Measurements from ENCODE around the gene WWP2. TPM values are rescaled to one million over a fixed set of nuclear protein-coding genes. Genes with fewer than 3 reads are reported as not detected.
"Not testable (repeated sequence)": the region's sequence is repeated elsewhere in the genome, so short reads cannot be mapped to it uniquely, and the experiment has no call there.

The WWP2 gene
- total RNA-seq, 1 experiment from 2014 or later, result 47.5 TPM

- TF ChIP-seq CTCF (IDR thresholded peaks at IDR 0.05; ENCODE audit: unreplicated experiment), result no peak
- Mint-ChIP-seq H3K9me3 (ENCODE audit: low read depth, unreplicated experiment) (no peaks in the 10 kb centered on the region), H3K27me3 (ENCODE audit: unreplicated experiment) (no peaks in the 10 kb centered on the region), H3K36me3 (ENCODE audit: insufficient read depth, unreplicated experiment) (peaks cover 23% of the 10 kb centered on the region), H3K27ac (ENCODE audit: unreplicated experiment) (no peak overlapping the region), H3K4me1 (ENCODE audit: low read depth, unreplicated experiment) (no peaks in the 10 kb centered on the region), H3K4me3 (ENCODE audit: low read depth, unreplicated experiment) (no peak overlapping the region)
- intact Hi-C loops (cut with micrococcal nuclease; ENCODE audit: unreplicated experiment), result no loop called here
- DNase-seq, result no peak
- CTCF ChIA-PET, result interaction anchor here (1.2 kb wide), 1 partner anchor 11 kb away, joined by 3 read pairs; no protein-coding TSS in a partner anchor
- BruUV-seq (replicated peaks), result no TSS peak
Measured at GRCh38 chr16:69941251-69942098, 179.3 kb downstream of the WWP2 start.

GRCh38 chr16:69942099-69942491 is 180.0 kb downstream of the WWP2 start:
- Mint-ChIP-seq H3K4me1 (ENCODE audit: low read depth, unreplicated experiment) (no peaks in the 10 kb centered on the region), H3K36me3 (ENCODE audit: insufficient read depth, unreplicated experiment) (peaks cover 23% of the 10 kb centered on the region), H3K9me3 (ENCODE audit: low read depth, unreplicated experiment) (no peaks in the 10 kb centered on the region), H3K27ac (ENCODE audit: unreplicated experiment) (no peak overlapping the region), H3K27me3 (ENCODE audit: unreplicated experiment) (no peaks in the 10 kb centered on the region), H3K4me3 (ENCODE audit: low read depth, unreplicated experiment) (no peak overlapping the region)
- intact Hi-C loops (cut with micrococcal nuclease; ENCODE audit: unreplicated experiment), result no loop called here
- CTCF ChIA-PET, result no interaction called here
- no TSS peak for BruUV-seq (replicated peaks)
- DNase-seq, result no peak
- no peak for TF ChIP-seq CTCF (IDR thresholded peaks at IDR 0.05; ENCODE audit: unreplicated experiment)

GRCh38 chr16:69942627-69943170 is 180.6 kb downstream of the WWP2 start:
- TF ChIP-seq CTCF (IDR thresholded peaks at IDR 0.05; ENCODE audit: unreplicated experiment), result no peak

GRCh38 chr16:69943241-69944036 is 181.3 kb downstream of the WWP2 start:
- H3K4me3 Mint-ChIP-seq (ENCODE audit: low read depth, unreplicated experiment); H3K27me3 Mint-ChIP-seq (ENCODE audit: unreplicated experiment); H3K27ac Mint-ChIP-seq (ENCODE audit: unreplicated experiment); DNase-seq; intact Hi-C loops (cut with micrococcal nuclease; ENCODE audit: unreplicated experiment); H3K4me1 Mint-ChIP-seq (ENCODE audit: low read depth, unreplicated experiment); BruUV-seq (replicated peaks); H3K9me3 Mint-ChIP-seq (ENCODE audit: low read depth, unreplicated experiment): not testable (repeated sequence)
- H3K36me3 Mint-ChIP-seq (ENCODE audit: insufficient read depth, unreplicated experiment), result peaks cover 15% of the 10 kb centered on the region
- CTCF ChIA-PET, result interaction anchor here (0.6 kb wide), 1 partner anchor 301 kb away, joined by 3 read pairs; no protein-coding TSS in a partner anchor

More at GRCh38 chr16:69942627-69943170, 180.6 kb downstream of the WWP2 start:
- Mint-ChIP-seq H3K9me3 (ENCODE audit: low read depth, unreplicated experiment) (no peaks in the 10 kb centered on the region), H3K36me3 (ENCODE audit: insufficient read depth, unreplicated experiment) (peaks cover 17% of the 10 kb centered on the region), H3K27ac (ENCODE audit: unreplicated experiment) (no peak overlapping the region), H3K4me3 (ENCODE audit: low read depth, unreplicated experiment) (no peak overlapping the region), H3K4me1 (ENCODE audit: low read depth, unreplicated experiment) (no peaks in the 10 kb centered on the region), H3K27me3 (ENCODE audit: unreplicated experiment) (no peaks in the 10 kb centered on the region)
- DNase-seq, result no peak
- intact Hi-C loops (cut with micrococcal nuclease; ENCODE audit: unreplicated experiment), result no loop called here
- no TSS peak for BruUV-seq (replicated peaks)
- CTCF ChIA-PET, result no interaction called here

GRCh38 chr16:69950411-69950810 is 188.3 kb downstream of the WWP2 start:
- H3K4me3 Mint-ChIP-seq (ENCODE audit: low read depth, unreplicated experiment); DNase-seq; BruUV-seq (replicated peaks); H3K27me3 Mint-ChIP-seq (ENCODE audit: unreplicated experiment); CTCF ChIA-PET; H3K4me1 Mint-ChIP-seq (ENCODE audit: low read depth, unreplicated experiment); H3K36me3 Mint-ChIP-seq (ENCODE audit: insufficient read depth, unreplicated experiment); H3K27ac Mint-ChIP-seq (ENCODE audit: unreplicated experiment); intact Hi-C loops (cut with micrococcal nuclease; ENCODE audit: unreplicated experiment); H3K9me3 Mint-ChIP-seq (ENCODE audit: low read depth, unreplicated experiment): not testable (repeated sequence)

- H3K27ac Mint-ChIP-seq (ENCODE audit: unreplicated experiment); H3K36me3 Mint-ChIP-seq (ENCODE audit: insufficient read depth, unreplicated experiment); H3K27me3 Mint-ChIP-seq (ENCODE audit: unreplicated experiment); BruUV-seq (replicated peaks); H3K4me3 Mint-ChIP-seq (ENCODE audit: low read depth, unreplicated experiment); H3K4me1 Mint-ChIP-seq (ENCODE audit: low read depth, unreplicated experiment); CTCF ChIA-PET; intact Hi-C loops (cut with micrococcal nuclease; ENCODE audit: unreplicated experiment); H3K9me3 Mint-ChIP-seq (ENCODE audit: low read depth, unreplicated experiment); DNase-seq: not testable (repeated sequence)
Measured at GRCh38 chr16:69951017-69951671, 189.0 kb downstream of the WWP2 start, which contains the start of gene CLEC18A. Gene CLEC18A (plus strand): TSS chr16:69951334. CDS start chr16:69951367, 33 bp downstream.

- intact Hi-C loops (cut with micrococcal nuclease; ENCODE audit: unreplicated experiment); H3K4me3 Mint-ChIP-seq (ENCODE audit: low read depth, unreplicated experiment); CTCF ChIA-PET; DNase-seq; H3K27ac Mint-ChIP-seq (ENCODE audit: unreplicated experiment); BruUV-seq (replicated peaks); H3K9me3 Mint-ChIP-seq (ENCODE audit: low read depth, unreplicated experiment); H3K4me1 Mint-ChIP-seq (ENCODE audit: low read depth, unreplicated experiment); H3K27me3 Mint-ChIP-seq (ENCODE audit: unreplicated experiment); H3K36me3 Mint-ChIP-seq (ENCODE audit: insufficient read depth, unreplicated experiment): not testable (repeated sequence)
Measured at GRCh38 chr16:69951672-69952031, 189.5 kb downstream of the WWP2 start.

Measured in Calu3 (cell line).